CD8-positive, alpha-beta memory T cell (primary cell): ENCODE results near the gene IKZF2. TPM values are rescaled to one million over a fixed set of nuclear protein-coding genes. Genes with fewer than 3 reads are reported as not detected.

Experiments
- CTCF ChIA-PET: fragments of 350-600 bp; sonication (Branson Sonifier 250); formaldehyde crosslinking; loops from one replicate; lab custom pipeline; 2021; ENCODE audit warnings: antibody characterized with exemption; lab: Charles Lee
- POLR2A ChIA-PET: fragments of 350-600 bp; sonication (Branson Sonifier 250); formaldehyde crosslinking; loops from one replicate; lab custom pipeline; 2021; ENCODE audit warnings: antibody characterized with exemption; lab: Charles Lee
- DNase-seq, 5 donors: peaks; one replicate each; pipeline versions ENCODE4 v3.0.0 to v3.0.0-alpha.2; 2020 to 2022; ENCODE audit warnings: mixed read lengths in 1 of 5
- H3K27ac ChIP-seq: one replicate; pipeline ENCODE4 v1.7.0; 2013; ENCODE audit warnings: low read depth, mild to moderate bottlenecking, low read length, moderate library complexity
- H3K27me3 ChIP-seq: 2 replicates; pipeline ENCODE4 v1.7.0; 2013; ENCODE audit warnings: low read length, mild to moderate bottlenecking; ENCODE audit not compliant: insufficient read depth, poor library complexity, severe bottlenecking
- H3K36me3 ChIP-seq: 2 replicates; pipeline ENCODE4 v1.7.0; 2013; ENCODE audit warnings: mild to moderate bottlenecking, low read length, moderate library complexity; ENCODE audit not compliant: insufficient read depth
- H3K4me1 ChIP-seq: 2 replicates; pipeline ENCODE4 v1.7.0; 2013; ENCODE audit warnings: mild to moderate bottlenecking, low read length, moderate library complexity; ENCODE audit not compliant: insufficient read depth
- H3K4me3 ChIP-seq: 2 replicates; pipeline ENCODE4 v1.7.0; 2013; ENCODE audit warnings: mild to moderate bottlenecking, low read length
- H3K9me3 ChIP-seq: 2 replicates; pipeline ENCODE4 v1.7.0; 2013; ENCODE audit warnings: mild to moderate bottlenecking, low read length
- H3K27ac Mint-ChIP-seq, 8 donors: one replicate each; pipeline ENCODE4 v1.8.0; 2020 to 2021; ENCODE audit warnings: mixed read lengths in 8 of 8, mild to moderate bottlenecking in 6 of 8, inconsistent platforms in 3 of 8, moderate library complexity in 3 of 8
- H3K27me3 Mint-ChIP-seq, 2 donors: one replicate each; pipeline ENCODE4 v1.8.0; 2020 to 2021; ENCODE audit warnings: mixed read lengths in 2 of 2, mild to moderate bottlenecking in 1 of 2, moderate library complexity in 1 of 2
- H3K36me3 Mint-ChIP-seq, 3 donors: one replicate each; pipeline ENCODE4 v1.8.0; 2020 to 2021; ENCODE audit warnings: mixed read lengths in 3 of 3, inconsistent platforms in 1 of 3, mild to moderate bottlenecking in 1 of 3
- H3K4me1 Mint-ChIP-seq, 3 donors: one replicate each; pipeline ENCODE4 v1.8.0; 2020 to 2021; ENCODE audit warnings: mixed read lengths in 3 of 3, inconsistent platforms in 1 of 3, mild to moderate bottlenecking in 1 of 3
- H3K4me3 Mint-ChIP-seq, 7 donors: one replicate each; pipeline ENCODE4 v1.8.0; 2020 to 2021; ENCODE audit warnings: mixed read lengths in 7 of 7, mild to moderate bottlenecking in 6 of 7, moderate library complexity in 4 of 7, inconsistent platforms in 2 of 7
- H3K9me3 Mint-ChIP-seq, 5 donors: one replicate each; pipeline ENCODE4 v1.8.0; 2020 to 2022; ENCODE audit warnings: mixed read lengths in 5 of 5, mild to moderate bottlenecking in 3 of 5, moderate library complexity in 2 of 5, inconsistent platforms in 1 of 5
- polyA plus RNA-seq: library from polyadenylated mRNA; unstranded; fragments of 300-500 nt; fragmentation: Illumina TruSeq; gene quantifications from one replicate; pipeline ENCODE4 v1.2.3, GENCODE V29; 2021
- total RNA-seq, 2 experiments: library from RNA; stranded (reverse); gene quantifications; one replicate each; pipeline ENCODE4 v1.2.3, GENCODE V29; 2021

Gene IKZF2
- total and polyA plus RNA-seq, 3 experiments from 2014 or later = 4.0 to 10.0 (median 8.9) TPM

- no peak for DNase-seq
- Histone ChIP-seq H3K9me3 (no peaks in the 10 kb centered on the region), H3K27me3 (no peaks in the 10 kb centered on the region), H3K27ac (no peak overlapping the region), H3K4me3 (no peak overlapping the region), H3K4me1 (no peaks in the 10 kb centered on the region), H3K36me3 (no peaks in the 10 kb centered on the region)
- H3K27me3 Mint-ChIP-seq = no peaks in the 10 kb centered on the region
- H3K4me3 Mint-ChIP-seq = peak overlapping the region in 6 of 7 donors; percentile 6 to 74 (median 31)
- ChIA-PET POLR2A (no interaction called here), CTCF (no interaction called here)
- H3K4me1 Mint-ChIP-seq = peaks cover 4 to 67% (median 56%) of the 10 kb centered on the region in 3 donors
- H3K27ac Mint-ChIP-seq = peak overlapping the region in 7 of 8 donors; percentile 30 to 87 (median 59)
- H3K9me3 Mint-ChIP-seq = no peaks in the 10 kb centered on the region
- H3K36me3 Mint-ChIP-seq = peaks cover 0 to 9% (median 1%) of the 10 kb centered on the region in 3 donors
These were observed 22.1 kb downstream of the IKZF2 start for GRCh38 chr2:213129311-213129710.

GRCh38 chr2:213125646-213126347 is 25.6 kb downstream of the IKZF2 start:
- Mint-ChIP-seq H3K27me3 (no peaks in the 10 kb centered on the region), H3K4me1 (peaks cover 16 to 77% (median 64%) of the 10 kb centered on the region in 3 donors), H3K9me3 (no peaks in the 10 kb centered on the region), H3K4me3 (peak overlapping the region in 5 of 7 donors; percentile 7 to 58 (median 21)), H3K36me3 (peaks cover 0 to 8% (median 1%) of the 10 kb centered on the region in 3 donors), H3K27ac (peak overlapping the region in 7 of 8 donors; percentile 24 to 96 (median 69))
- Histone ChIP-seq H3K27ac (no peak overlapping the region), H3K36me3 (no peaks in the 10 kb centered on the region), H3K4me3 (no peak overlapping the region), H3K27me3 (no peaks in the 10 kb centered on the region), H3K4me1 (no peaks in the 10 kb centered on the region), H3K9me3 (no peaks in the 10 kb centered on the region)
- ChIA-PET POLR2A (no interaction called here), CTCF (no interaction called here)
- DNase-seq = peak in 2 of 5 donors; percentile 16 to 31

DNA sequence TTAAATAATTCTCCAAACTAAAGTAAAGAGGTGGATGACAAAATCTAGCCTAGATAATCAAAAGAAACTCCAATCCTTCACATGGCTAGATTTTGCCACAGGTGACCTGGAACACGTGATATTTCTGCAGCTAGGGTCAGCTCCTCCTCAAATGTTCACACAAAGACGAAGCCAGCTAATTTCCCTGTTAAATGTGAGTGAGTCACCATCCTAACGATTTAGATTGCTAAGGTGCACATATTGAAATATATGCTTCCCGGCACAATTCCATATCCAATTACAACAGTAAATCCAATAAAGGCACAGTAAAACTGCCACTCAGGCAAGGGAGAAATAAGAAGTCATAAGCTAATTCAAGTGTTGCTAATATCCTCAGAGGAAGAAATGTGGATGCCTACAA is 28.7 kb downstream of the IKZF2 start:
- H3K36me3 Mint-ChIP-seq = peaks cover 0 to 3% (median 0%) of the 10 kb centered on the region in 3 donors
- no peaks in the 10 kb centered on the region for H3K36me3 ChIP-seq
- no peak overlapping the region for H3K27ac ChIP-seq
- peak overlapping the region in 7 of 8 donors; percentile 48 to 89 (median 83) for H3K27ac Mint-ChIP-seq
- H3K27me3 ChIP-seq = no peaks in the 10 kb centered on the region
- H3K4me1 Mint-ChIP-seq = peaks cover 36 to 86% (median 68%) of the 10 kb centered on the region in 3 donors
- peak overlapping the region in 4 of 7 donors; percentile 30 to 67 (median 35) for H3K4me3 Mint-ChIP-seq
- H3K27me3 Mint-ChIP-seq = no peaks in the 10 kb centered on the region
- ChIA-PET CTCF (no interaction called here), POLR2A (no interaction called here)
- peaks cover 8% of the 10 kb centered on the region for H3K4me1 ChIP-seq
- no peaks in the 10 kb centered on the region for H3K9me3 Mint-ChIP-seq
- DNase-seq = no peak
- H3K4me3 ChIP-seq = no peak overlapping the region
- no peaks in the 10 kb centered on the region for H3K9me3 ChIP-seq

DNA sequence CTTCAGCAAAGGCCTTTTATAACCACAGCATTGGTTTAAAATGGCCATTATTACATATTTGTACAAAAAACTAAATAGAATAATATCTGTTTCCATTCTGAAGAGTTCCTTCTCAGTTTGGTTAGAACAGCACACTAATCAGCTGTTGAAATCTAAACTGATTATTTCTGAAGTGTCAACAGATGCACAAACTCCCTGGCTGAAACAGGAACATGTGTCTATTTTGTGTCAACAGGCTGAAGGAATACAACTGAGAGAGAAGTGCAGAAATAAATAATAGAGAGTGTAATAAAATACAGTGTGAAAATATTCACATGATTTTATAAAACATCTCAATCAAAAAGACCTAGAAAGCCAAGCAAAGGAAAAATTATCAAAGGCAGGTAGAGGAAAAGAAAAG is 29.7 kb downstream of the IKZF2 start:
- peak overlapping the region in 6 of 8 donors; percentile 48 to 89 (median 83) for H3K27ac Mint-ChIP-seq
- CTCF ChIA-PET = interaction anchor here (1.4 kb wide), 1 partner anchor 9 kb away, joined by 3 read pairs; no protein-coding TSS in a partner anchor

DNA sequence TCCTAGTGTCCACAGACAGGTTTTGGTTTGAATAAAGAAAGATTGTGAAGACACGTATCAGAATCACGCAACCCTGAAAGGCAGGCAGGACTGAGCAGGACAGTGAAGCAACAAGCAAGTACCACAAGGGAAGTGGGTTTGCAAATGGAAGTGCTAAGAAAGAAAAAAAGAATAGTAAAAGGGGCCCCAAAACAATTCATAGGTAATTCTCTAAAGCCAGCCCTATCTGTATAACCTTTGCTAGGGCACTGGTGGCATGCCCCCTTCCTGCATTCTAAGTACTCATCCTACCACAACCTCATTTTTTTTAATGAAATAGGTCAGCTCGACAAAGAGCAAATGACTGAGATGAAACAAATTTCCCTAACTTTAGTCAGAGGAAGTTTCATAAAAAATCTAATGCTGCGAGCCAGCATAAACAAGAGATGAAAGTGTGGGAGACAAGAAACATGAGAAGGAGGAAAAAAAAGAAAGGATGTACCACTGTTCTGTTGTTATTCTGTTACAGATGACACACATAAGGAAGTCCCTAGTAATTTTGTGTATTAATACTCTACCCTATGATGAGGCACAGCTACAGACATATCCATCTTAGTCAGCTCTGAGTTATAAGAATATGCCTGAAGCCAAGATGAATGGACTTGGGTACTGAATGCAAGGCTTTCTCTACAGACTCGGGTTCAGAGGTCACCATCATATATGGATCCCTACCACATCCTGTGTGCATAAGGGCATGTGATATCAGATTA is 32.2 kb downstream of the IKZF2 start:
- Mint-ChIP-seq H3K27me3 (no peaks in the 10 kb centered on the region), H3K36me3 (peaks cover 0 to 4% (median 3%) of the 10 kb centered on the region in 3 donors), H3K4me1 (peaks cover 32 to 72% (median 66%) of the 10 kb centered on the region in 3 donors), H3K4me3 (peak overlapping the region; percentile 25 to 75 (median 49)), H3K27ac (peak overlapping the region; percentile 54 to 97 (median 87)), H3K9me3 (no peaks in the 10 kb centered on the region)
- ChIA-PET POLR2A (interaction anchor here (0.8 kb wide), 1 partner anchor 18 kb away, joined by 3 read pairs; no protein-coding TSS in a partner anchor), CTCF (no interaction called here)
- no peak overlapping the region for H3K4me3 ChIP-seq
- H3K36me3 ChIP-seq = no peaks in the 10 kb centered on the region
- peak; percentile 2 to 71 (median 31) for DNase-seq
- H3K4me1 ChIP-seq = peaks cover 8% of the 10 kb centered on the region
- no peaks in the 10 kb centered on the region for H3K9me3 ChIP-seq
- H3K27me3 ChIP-seq = no peaks in the 10 kb centered on the region
- H3K27ac ChIP-seq = no peak overlapping the region

More for the DNA sequence above, 29.7 kb downstream of the IKZF2 start:
- H3K9me3 ChIP-seq = no peaks in the 10 kb centered on the region
- H3K4me3 ChIP-seq = no peak overlapping the region
- H3K4me3 Mint-ChIP-seq = peak overlapping the region in 3 of 7 donors; percentile 44 to 62 (median 57)
- peaks cover 8% of the 10 kb centered on the region for H3K4me1 ChIP-seq
- no peaks in the 10 kb centered on the region for H3K9me3 Mint-ChIP-seq
- POLR2A ChIA-PET = no interaction called here
- H3K27me3 ChIP-seq = no peaks in the 10 kb centered on the region
- peaks cover 0 to 3% (median 0%) of the 10 kb centered on the region in 3 donors for H3K36me3 Mint-ChIP-seq
- no peaks in the 10 kb centered on the region for H3K36me3 ChIP-seq
- no peak overlapping the region for H3K27ac ChIP-seq
- H3K4me1 Mint-ChIP-seq = peaks cover 36 to 92% (median 67%) of the 10 kb centered on the region in 3 donors
- no peak for DNase-seq
- no peaks in the 10 kb centered on the region for H3K27me3 Mint-ChIP-seq

- Histone ChIP-seq H3K4me3 (no peak overlapping the region), H3K27ac (no peak overlapping the region), H3K27me3 (no peaks in the 10 kb centered on the region), H3K36me3 (no peaks in the 10 kb centered on the region), H3K4me1 (no peaks in the 10 kb centered on the region), H3K9me3 (no peaks in the 10 kb centered on the region)
- Mint-ChIP-seq H3K4me3 (peak overlapping the region in 3 of 7 donors; percentile 10 to 66 (median 60)), H3K36me3 (peaks cover 0 to 3% (median 2%) of the 10 kb centered on the region in 3 donors), H3K4me1 (peaks cover 18 to 46% (median 38%) of the 10 kb centered on the region in 3 donors), H3K27me3 (no peaks in the 10 kb centered on the region), H3K27ac (peak overlapping the region in 7 of 8 donors; percentile 46 to 96 (median 73)), H3K9me3 (peaks cover 0 to 2% (median 0%) of the 10 kb centered on the region in 5 donors)
- DNase-seq = no peak
- CTCF ChIA-PET = no interaction called here
- POLR2A ChIA-PET = no interaction called here
These were observed 43.1 kb downstream of the IKZF2 start for GRCh38 chr2:213108308-213108707.

DNA sequence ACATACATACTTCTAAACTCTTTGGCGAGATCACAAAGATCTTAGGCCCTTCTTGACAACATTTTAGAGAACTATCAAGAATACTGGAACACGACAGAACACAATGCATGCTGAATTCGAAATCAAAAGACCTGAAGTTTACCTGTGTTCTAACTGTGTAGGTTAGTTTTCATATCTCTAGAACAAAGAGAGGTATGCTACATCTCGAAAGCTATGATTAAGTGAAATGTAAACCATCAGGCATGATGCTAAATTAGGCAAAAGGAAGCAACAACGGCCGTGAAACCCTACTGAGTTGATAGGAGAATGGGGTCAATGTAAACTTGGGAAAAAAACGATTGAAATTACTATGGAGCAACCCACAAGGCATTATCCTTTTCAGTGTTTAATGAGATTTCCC is 43.7 kb downstream of the IKZF2 start:
- Histone ChIP-seq H3K4me1 (no peaks in the 10 kb centered on the region), H3K4me3 (no peak overlapping the region), H3K9me3 (no peaks in the 10 kb centered on the region), H3K27me3 (no peaks in the 10 kb centered on the region), H3K36me3 (no peaks in the 10 kb centered on the region), H3K27ac (no peak overlapping the region)
- H3K27me3 Mint-ChIP-seq = no peaks in the 10 kb centered on the region
- ChIA-PET CTCF (no interaction called here), POLR2A (no interaction called here)
- peak overlapping the region; percentile 40 to 96 (median 80) for H3K27ac Mint-ChIP-seq
- DNase-seq = no peak
- H3K9me3 Mint-ChIP-seq = peaks cover 0 to 2% (median 0%) of the 10 kb centered on the region in 5 donors
- H3K4me1 Mint-ChIP-seq = peaks cover 18 to 48% (median 40%) of the 10 kb centered on the region in 3 donors
- peaks cover 0 to 3% (median 2%) of the 10 kb centered on the region in 3 donors for H3K36me3 Mint-ChIP-seq
- peak overlapping the region; percentile 41 to 68 (median 53) for H3K4me3 Mint-ChIP-seq
